Gastroesophageal sphincter (tissue), 4 donors: ENCODE results near the gene DDX19B. TPM values are rescaled to one million over a fixed set of nuclear protein-coding genes. Genes with fewer than 3 reads are reported as not detected.

ENCODE experiments used
- ATAC-seq: fragments of 150-250 bp; one replicate; pipeline ENCODE4 v1.9.1; 2016; ENCODE audit warnings: mild to moderate bottlenecking, moderate library complexity
- H3K27ac ChIP-seq, 4 donors: fragments of 200-600 bp; sonication (generic) in 3 of 4; 1 replicate in 3 of 4; 2 replicates in 1 of 4; pipeline ENCODE4 v1.5.1; 2016 to 2019
- H3K27me3 ChIP-seq: fragments of 200-600 bp; sonication (generic); one replicate; pipeline ENCODE4 v1.5.1; 2019
- H3K36me3 ChIP-seq, 2 donors: fragments of 200-600 bp; sonication (generic); one replicate each; pipeline ENCODE4 v1.5.1; 2019; ENCODE audit warnings: control low read depth in 1 of 2
- H3K4me1 ChIP-seq, 3 donors: fragments of 200-600 bp; sonication (generic); 1 replicate in 2 of 3; 2 replicates in 1 of 3; pipeline ENCODE4 v1.5.1; 2016 to 2019; ENCODE audit warnings: control low read depth in 2 of 3
- H3K4me3 ChIP-seq, 2 donors: fragments of 200-600 bp; sonication (generic); one replicate each; pipeline ENCODE4 v1.5.1; 2019; ENCODE audit warnings: mild to moderate bottlenecking in 1 of 2, moderate library complexity in 1 of 2
- H3K9me3 ChIP-seq, 3 donors: fragments of 200-600 bp; sonication (generic); one replicate each; pipeline ENCODE4 v1.5.1; 2017 to 2019; ENCODE audit warnings: control low read depth in 2 of 3
- CTCF ChIP-seq, 4 experiments: fragments of 200-600 bp in 2 of 4; fragments of 450-650 bp in 2 of 4; sonication (generic) in 1 of 4; IDR thresholded peaks; one replicate each; pipeline ENCODE4 v1.5.1; 2017 to 2019; ENCODE audit warnings: antibody characterized with exemption in 4 of 4, mild to moderate bottlenecking in 2 of 4, moderate library complexity in 2 of 4
- EP300 ChIP-seq: sonication (generic); formaldehyde crosslinking; IDR thresholded peaks from one replicate; pipeline ENCODE4 v1.6.1; 2017; ENCODE audit warnings: antibody characterized with exemption, mild to moderate bottlenecking
- POLR2A ChIP-seq, 2 donors: fragments of 450-650 bp; IDR thresholded peaks; one replicate each; pipeline ENCODE4 v1.6.1; 2017; ENCODE audit warnings: antibody characterized with exemption in 2 of 2, mild to moderate bottlenecking in 2 of 2, moderate library complexity in 1 of 2
- POLR2AphosphoS5 ChIP-seq: sonication (generic); formaldehyde crosslinking; IDR thresholded peaks from one replicate; pipeline ENCODE4 v1.6.1; 2017; ENCODE audit warnings: antibody characterized with exemption
- WGBS, 2 donors: methylation state at CpG; one replicate each; pipeline ENCODE4 v1.1.5; 2018; ENCODE audit warnings: low coverage in 1 of 2; 5-methylcytosine and 5-hydroxymethylcytosine counted together
- small RNA-seq, 4 donors: library from RNA; depleted of rRNA; stranded (forward); fragments of <200 nt; gene quantifications; one replicate each; pipeline ENCODE3, GENCODE V24; 2016
- total RNA-seq, 4 donors: library from RNA; depleted of rRNA; stranded (reverse); fragments of >200 nt; gene quantifications; one replicate each; pipeline ENCODE4 v1.1.0, GENCODE V29; 2016

Gene DDX19B
- total RNA-seq, 4 donors from 2014 or later: 25.4 to 44.0 (median 30.4) TPM

- WGBS, 2 donors: 31 to 33% methylated on average over 13 of the region's 47 CpGs
Observed at GRCh38 chr16:70381604-70382342, 82.8 kb downstream of the DDX19B start.

GRCh38 chr16:70383421-70383960, 84.5 kb downstream of the DDX19B start:
- TF ChIP-seq CTCF (IDR thresholded peaks at IDR 0.05) (no peak), POLR2AphosphoS5 (no peak), EP300 (no peak), POLR2A (IDR thresholded peaks at IDR 0.05) (no peak)
- Histone ChIP-seq H3K4me3 (no peak overlapping the region), H3K9me3 (no peaks in the 10 kb centered on the region), H3K4me1 (peaks cover 0 to 23% (median 10%) of the 10 kb centered on the region in 3 donors), H3K27me3 (no peaks in the 10 kb centered on the region), H3K27ac (no peak overlapping the region), H3K36me3 (peaks cover 0 to 47% of the 10 kb centered on the region in 2 donors)
- WGBS, 2 donors: 89 to 93% methylated on average over 2 to 5 of the region's 6 CpGs
- ATAC-seq: no peak

More at GRCh38 chr16:70381604-70382342, 82.8 kb downstream of the DDX19B start:
- Histone ChIP-seq H3K4me1 (peaks cover 0 to 23% (median 10%) of the 10 kb centered on the region in 3 donors), H3K36me3 (peaks cover 0 to 30% of the 10 kb centered on the region in 2 donors), H3K27me3 (no peaks in the 10 kb centered on the region), H3K4me3 (peak overlapping the region; percentile 38 to 79), H3K27ac (peak overlapping the region; percentile 43 to 92 (median 88)), H3K9me3 (no peaks in the 10 kb centered on the region)
- TF ChIP-seq POLR2AphosphoS5 (peak; percentile 37), POLR2A (IDR thresholded peaks at IDR 0.05) (peak; percentile 61 to 63), CTCF (IDR thresholded peaks at IDR 0.05) (peak in 1 of 4 experiments; percentile 13), EP300 (no peak)
- peak; percentile 38 for ATAC-seq

Small RNA genes lying within 50 kb of the gene (small RNA-seq; reads per million reads assigned to genes)
- 0 reads per million in 4 donors for gene RN7SL279P

Other genes starting within 250 kb of the DDX19B start
- gene PDPR, start 184.9 kb upstream of the DDX19B start, total RNA-seq: 10 to 100 TPM; 24.0 to 38.3 (median 29.8) TPM
- gene CLEC18C, start 125.4 kb upstream of the DDX19B start, total RNA-seq: not detected
- 10 to 100 TPM; 23.0 to 31.1 (median 26.4) TPM for gene EXOSC6, start 47.2 kb upstream of the DDX19B start, total RNA-seq
- gene AARS1, start 9.7 kb upstream of the DDX19B start, total RNA-seq: 100 to 1,000 TPM in 1 of 4 donors, 10 to 100 TPM in 3; 76.9 to 109 (median 81.6) TPM
- 10 to 100 TPM; 44.4 to 63.3 (median 50.7) TPM for gene DDX19A, start 47.7 kb downstream of the DDX19B start, total RNA-seq
- gene ST3GAL2, start 139.9 kb downstream of the DDX19B start, total RNA-seq: 10 to 100 TPM; 17.6 to 35.6 (median 24.8) TPM
- 10 to 100 TPM in 3 of 4 donors, 1 to 10 TPM in 1; 6.9 to 21.8 (median 12.4) TPM for gene FCSK, start 155.4 kb downstream of the DDX19B start, total RNA-seq
- 10 to 100 TPM; 32.3 to 37.4 (median 35.0) TPM for gene COG4, start 224.4 kb downstream of the DDX19B start, total RNA-seq
- 100 to 1,000 TPM in 1 of 4 donors, 10 to 100 TPM in 3; 73.3 to 115 (median 92.8) TPM for gene SF3B3, start 224.6 kb downstream of the DDX19B start, total RNA-seq